ENCODE data around the gene TMEM82. TPM values are rescaled to one million over a fixed set of nuclear protein-coding genes. Genes with fewer than 3 reads are reported as not detected.

The TMEM82 gene
- total RNA-seq, 1 donor from 2014 or later: not detected

DNA sequence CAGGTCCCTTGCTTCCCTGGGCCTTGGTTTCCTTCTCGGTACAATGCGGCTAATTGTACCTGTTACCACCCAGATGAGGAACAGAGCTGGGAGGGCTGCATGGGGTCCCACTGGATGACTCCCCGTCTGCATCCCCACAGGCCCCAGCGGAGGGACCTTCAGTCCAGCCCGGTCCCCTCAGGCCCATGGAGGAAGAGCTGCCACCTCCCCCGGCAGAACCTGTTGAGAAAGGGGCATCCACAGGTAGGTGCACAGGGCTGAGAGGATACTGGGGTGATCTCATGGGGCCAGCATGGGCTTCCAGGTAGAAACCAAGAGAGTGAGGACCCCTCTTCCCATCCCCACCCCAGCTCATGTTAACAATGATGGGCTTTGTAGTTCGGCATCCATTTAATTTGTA lies 26.1 kb downstream of the TMEM82 start:
- H3K4me3 Mint-ChIP-seq (ENCODE audit: unreplicated experiment): no peak overlapping the region
- no peak for TF ChIP-seq EZH2 (IDR thresholded peaks at IDR 0.05; ENCODE audit: insufficient read depth, low read length)
- TF ChIP-seq CTCF (IDR thresholded peaks at IDR 0.05; ENCODE audit: insufficient read depth, low read depth, low read length): no peak
- H3K27ac Mint-ChIP-seq (ENCODE audit: unreplicated experiment): no peak overlapping the region
- H2AFZ ChIP-seq (ENCODE audit: low read depth, low read length): no peak overlapping the region
- H3K9me3 ChIP-seq (ENCODE audit: insufficient read depth, low read depth, low read length): no peaks in the 10 kb centered on the region
- H4K20me1 ChIP-seq (ENCODE audit: insufficient read depth, low read length): peaks cover 77% of the 10 kb centered on the region
- H3K36me3 ChIP-seq (ENCODE audit: insufficient read depth, low read length): peaks cover 50% of the 10 kb centered on the region
- H3K36me3 Mint-ChIP-seq (ENCODE audit: low read depth, unreplicated experiment): peaks cover 32% of the 10 kb centered on the region
- H3K27me3 Mint-ChIP-seq (ENCODE audit: low read depth, unreplicated experiment): no peaks in the 10 kb centered on the region
- H3K4me1 ChIP-seq (ENCODE audit: insufficient read depth, low read length): peaks cover 10% of the 10 kb centered on the region
- peaks cover 19% of the 10 kb centered on the region for H3K4me1 Mint-ChIP-seq (ENCODE audit: low read depth, unreplicated experiment)
- no peak for FAIRE-seq
- no peak for DNase-seq (ENCODE audit: low read depth)
- peaks cover 55% of the 10 kb centered on the region for H3K79me2 ChIP-seq (ENCODE audit: insufficient read depth, low read length)
- no peak overlapping the region for H3K4me3 ChIP-seq (ENCODE audit: insufficient read depth, low read depth, low read length)
- no peak overlapping the region for H3K4me2 ChIP-seq (ENCODE audit: low read length)
- no peak overlapping the region for H3K9ac ChIP-seq (ENCODE audit: low read length)
- H3K27ac ChIP-seq (ENCODE audit: low read depth, low read length): no peak overlapping the region
- H3K27me3 ChIP-seq (ENCODE audit: insufficient read depth, low read length): no peaks in the 10 kb centered on the region
- H3K9me3 Mint-ChIP-seq (ENCODE audit: unreplicated experiment): no peaks in the 10 kb centered on the region

DNA sequence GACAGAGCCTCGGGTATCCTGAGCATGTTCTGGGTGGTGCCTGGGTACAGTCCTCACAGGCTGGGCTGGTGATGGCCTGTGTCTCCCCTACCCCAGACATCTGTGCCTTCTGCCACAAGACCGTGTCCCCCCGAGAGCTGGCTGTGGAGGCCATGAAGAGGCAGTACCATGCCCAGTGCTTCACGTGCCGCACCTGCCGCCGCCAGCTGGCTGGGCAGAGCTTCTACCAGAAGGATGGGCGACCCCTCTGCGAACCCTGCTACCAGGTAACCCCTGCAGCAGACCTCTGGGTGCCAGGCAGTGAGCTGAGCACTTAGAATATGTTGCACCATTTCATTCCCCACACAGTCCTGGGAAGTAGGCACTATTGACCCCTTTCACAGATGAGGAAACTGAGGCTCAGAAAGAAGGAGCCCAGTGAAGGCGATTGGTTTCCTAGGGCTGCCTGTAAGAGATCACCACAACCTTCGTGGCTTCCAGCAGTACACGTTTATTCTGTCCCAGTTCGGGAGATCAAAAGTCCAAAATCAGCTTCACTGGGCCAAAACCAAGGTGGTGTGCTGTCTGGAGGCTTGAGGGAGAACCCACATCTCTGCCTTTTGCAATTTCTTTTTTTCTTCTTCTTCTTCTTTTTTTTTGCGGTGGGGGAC lies 28.1 kb downstream of the TMEM82 start:
- Histone ChIP-seq H4K20me1 (ENCODE audit: insufficient read depth, low read length) (peaks cover 72% of the 10 kb centered on the region), H3K9ac (ENCODE audit: low read length) (no peak overlapping the region), H3K79me2 (ENCODE audit: insufficient read depth, low read length) (peaks cover 41% of the 10 kb centered on the region), H3K4me3 (ENCODE audit: insufficient read depth, low read depth, low read length) (no peak overlapping the region), H3K27me3 (ENCODE audit: insufficient read depth, low read length) (no peaks in the 10 kb centered on the region), H3K9me3 (ENCODE audit: insufficient read depth, low read depth, low read length) (no peaks in the 10 kb centered on the region), H3K4me2 (ENCODE audit: low read length) (no peak overlapping the region), H2AFZ (ENCODE audit: low read depth, low read length) (no peak overlapping the region), H3K4me1 (ENCODE audit: insufficient read depth, low read length) (peaks cover 9% of the 10 kb centered on the region), H3K27ac (ENCODE audit: low read depth, low read length) (no peak overlapping the region), H3K36me3 (ENCODE audit: insufficient read depth, low read length) (peaks cover 57% of the 10 kb centered on the region)
- H3K4me1 Mint-ChIP-seq (ENCODE audit: low read depth, unreplicated experiment): peaks cover 8% of the 10 kb centered on the region
- peaks cover 23% of the 10 kb centered on the region for H3K36me3 Mint-ChIP-seq (ENCODE audit: low read depth, unreplicated experiment)
- H3K27ac Mint-ChIP-seq (ENCODE audit: unreplicated experiment): no peak overlapping the region
- H3K27me3 Mint-ChIP-seq (ENCODE audit: low read depth, unreplicated experiment): no peaks in the 10 kb centered on the region
- no peak overlapping the region for H3K4me3 Mint-ChIP-seq (ENCODE audit: unreplicated experiment)
- TF ChIP-seq CTCF (IDR thresholded peaks at IDR 0.05; ENCODE audit: insufficient read depth, low read depth, low read length) (no peak), EZH2 (IDR thresholded peaks at IDR 0.05; ENCODE audit: insufficient read depth, low read length) (no peak)
- FAIRE-seq (no peak), DNase-seq (ENCODE audit: low read depth) (no peak)
- no peaks in the 10 kb centered on the region for H3K9me3 Mint-ChIP-seq (ENCODE audit: unreplicated experiment)

- H3K9ac ChIP-seq (ENCODE audit: low read length): no peak overlapping the region
- no peak overlapping the region for H3K4me3 Mint-ChIP-seq (ENCODE audit: unreplicated experiment)
- peaks cover 32% of the 10 kb centered on the region for H3K79me2 ChIP-seq (ENCODE audit: insufficient read depth, low read length)
- H4K20me1 ChIP-seq (ENCODE audit: insufficient read depth, low read length): peaks cover 70% of the 10 kb centered on the region
- FAIRE-seq (no peak), DNase-seq (ENCODE audit: low read depth) (no peak)
- no peak overlapping the region for H3K27ac ChIP-seq (ENCODE audit: low read depth, low read length)
- no peaks in the 10 kb centered on the region for H3K9me3 Mint-ChIP-seq (ENCODE audit: unreplicated experiment)
- peak overlapping the region; percentile 26 for H3K27ac Mint-ChIP-seq (ENCODE audit: unreplicated experiment)
- no peaks in the 10 kb centered on the region for H3K9me3 ChIP-seq (ENCODE audit: insufficient read depth, low read depth, low read length)
- peaks cover 59% of the 10 kb centered on the region for H3K36me3 ChIP-seq (ENCODE audit: insufficient read depth, low read length)
- no peak overlapping the region for H3K4me3 ChIP-seq (ENCODE audit: insufficient read depth, low read depth, low read length)
- TF ChIP-seq CTCF (IDR thresholded peaks at IDR 0.05; ENCODE audit: insufficient read depth, low read depth, low read length): no peak
- TF ChIP-seq EZH2 (IDR thresholded peaks at IDR 0.05; ENCODE audit: insufficient read depth, low read length): no peak
- no peak overlapping the region for H2AFZ ChIP-seq (ENCODE audit: low read depth, low read length)
- H3K4me1 ChIP-seq (ENCODE audit: insufficient read depth, low read length): peaks cover 3% of the 10 kb centered on the region
- H3K36me3 Mint-ChIP-seq (ENCODE audit: low read depth, unreplicated experiment): peaks cover 20% of the 10 kb centered on the region
- no peaks in the 10 kb centered on the region for H3K27me3 ChIP-seq (ENCODE audit: insufficient read depth, low read length)
- no peaks in the 10 kb centered on the region for H3K4me1 Mint-ChIP-seq (ENCODE audit: low read depth, unreplicated experiment)
- no peak overlapping the region for H3K4me2 ChIP-seq (ENCODE audit: low read length)
- no peaks in the 10 kb centered on the region for H3K27me3 Mint-ChIP-seq (ENCODE audit: low read depth, unreplicated experiment)
Measured at GRCh38 chr1:15771836-15772515, 29.7 kb downstream of the TMEM82 start.

Measured in astrocyte (in vitro differentiated cells and primary cell).